HG03521 (cell line): ENCODE measurements around the gene LRRC27.
A peak's percentile ranks its signal among the peaks of the same experiment; 100 is the strongest.
"Not testable (repeated sequence)": the region's sequence is repeated elsewhere in the genome, so short reads cannot be mapped to it uniquely, and the experiment has no call there.

Experiments used
- ATAC-seq: cut with Tn5 transposase; IDR thresholded peaks from one replicate; pipeline ENCODE4 v1.9.1; 2021; ENCODE audit warnings: mild to moderate bottlenecking, moderate library complexity; ENCODE audit not compliant: unreplicated experiment

Gene LRRC27

GRCh38 chr10:132385721-132386418 is 53.9 kb downstream of the LRRC27 start:
- ATAC-seq = no peak

GRCh38 chr10:132386419-132386831 is 54.4 kb downstream of the LRRC27 start:
- ATAC-seq = no peak

GRCh38 chr10:132386896-132387295 is 54.9 kb downstream of the LRRC27 start:
- not testable (repeated sequence) for ATAC-seq

GRCh38 chr10:132387764-132388210 is 55.8 kb downstream of the LRRC27 start:
- ATAC-seq = no peak

- ATAC-seq = no peak
Measured at GRCh38 chr10:132388891-132389432, 57.0 kb downstream of the LRRC27 start.

- ATAC-seq = no peak
Measured at GRCh38 chr10:132389433-132390169, 57.6 kb downstream of the LRRC27 start.

- ATAC-seq = no peak
Measured at GRCh38 chr10:132390170-132390920, 58.4 kb downstream of the LRRC27 start.

GRCh38 chr10:132390921-132391675 is 59.1 kb downstream of the LRRC27 start:
- ATAC-seq = no peak

- ATAC-seq = no peak
Measured at GRCh38 chr10:132391676-132392020, 59.7 kb downstream of the LRRC27 start.

- no peak for ATAC-seq
Measured at GRCh38 chr10:132392184-132392800, 60.3 kb downstream of the LRRC27 start.

- ATAC-seq = no peak
Measured at GRCh38 chr10:132392811-132393694, 61.1 kb downstream of the LRRC27 start.

GRCh38 chr10:132393695-132394181 is 61.7 kb downstream of the LRRC27 start:
- no peak for ATAC-seq

GRCh38 chr10:132394201-132394811 is 62.3 kb downstream of the LRRC27 start:
- ATAC-seq = no peak

- ATAC-seq = no peak
Measured at GRCh38 chr10:132394936-132395703, 63.1 kb downstream of the LRRC27 start.

- ATAC-seq = peak; percentile 6
Measured at GRCh38 chr10:132395704-132396493, 63.9 kb downstream of the LRRC27 start.

- peak; percentile 51 for ATAC-seq
Measured at GRCh38 chr10:132396494-132397035, 64.6 kb downstream of the LRRC27 start.

- ATAC-seq = peak; percentile 49
Measured at GRCh38 chr10:132397036-132397541, 65.1 kb downstream of the LRRC27 start, which contains the start of gene PWWP2B. PWWP2B (plus strand) TSS chr10:132397200; CDS start chr10:132397227, 27 bp downstream.
